Peyer's patch (tissue), 4 donors: ENCODE measurements around the gene SSH2.

Experiments used
- CTCF ChIP-seq, 6 experiments: fragments of 450-650 bp in 4 of 6; fragments of 200-600 bp in 2 of 6; sonication (generic) in 1 of 6; IDR thresholded peaks; one replicate each; pipeline ENCODE4 v1.5.1; 2017 to 2019; ENCODE audit warnings: antibody characterized with exemption in 6 of 6, mild to moderate bottlenecking in 3 of 6, moderate library complexity in 1 of 6
- POLR2A ChIP-seq, 2 donors: fragments of 450-650 bp; IDR thresholded peaks; one replicate each; pipeline ENCODE4 v1.5.1; 2017; ENCODE audit warnings: antibody characterized with exemption in 2 of 2, mild to moderate bottlenecking in 2 of 2, moderate library complexity in 2 of 2

- TF ChIP-seq POLR2A (IDR thresholded peaks at IDR 0.05) (no peak), CTCF (IDR thresholded peaks at IDR 0.05) (no peak)
Measured at GRCh38 chr17:29731589-29731929, 198.5 kb downstream of the SSH2 start.
